Fibroblast of skin of right biceps (primary cell): ENCODE measurements around the gene SLC25A22.

Experiments
- DNase-seq: peaks from one replicate; pipeline ENCODE4 v3.0.0-alpha.2; 2013

The SLC25A22 gene

DNA sequence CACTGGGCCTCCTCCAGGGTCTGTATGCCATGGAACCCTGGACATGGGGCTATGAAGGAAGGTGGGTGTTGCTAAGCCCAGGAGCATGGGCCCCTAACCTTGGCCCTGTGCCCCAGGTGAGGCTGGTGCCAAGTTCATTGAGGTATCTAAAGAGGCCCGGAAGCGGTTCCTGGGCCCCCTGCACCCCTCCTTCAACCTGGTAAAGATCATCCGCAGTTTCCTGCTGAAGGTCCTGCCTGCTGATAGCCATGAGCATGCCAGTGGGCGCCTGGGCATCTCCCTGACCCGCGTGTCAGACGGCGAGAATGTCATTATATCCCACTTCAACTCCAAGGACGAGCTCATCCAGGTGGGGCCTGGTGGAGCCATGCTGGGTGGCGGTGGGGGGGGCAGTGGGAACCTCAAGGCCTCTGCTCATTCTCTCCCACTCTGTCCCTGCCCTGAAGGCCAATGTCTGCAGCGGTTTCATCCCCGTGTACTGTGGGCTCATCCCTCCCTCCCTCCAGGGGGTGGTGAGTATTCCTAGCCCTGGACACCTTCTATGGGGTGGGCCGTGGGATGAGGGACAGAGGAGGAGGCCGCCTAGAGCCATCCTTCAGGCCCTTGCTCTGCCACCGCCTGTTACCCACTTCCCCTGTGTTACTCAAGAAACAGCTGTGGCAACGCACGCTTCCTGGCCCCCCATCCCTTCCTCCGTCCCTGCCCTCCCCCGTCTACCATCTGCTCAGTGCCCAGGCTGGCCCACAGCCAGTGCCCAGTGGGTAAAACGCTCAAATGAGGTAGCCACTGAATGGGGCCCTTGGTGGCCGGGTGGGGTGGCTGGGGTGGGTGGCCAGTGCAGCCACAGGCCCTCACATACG, 23.7 kb upstream of the SLC25A22 start:
- DNase-seq, result no peak

DNA sequence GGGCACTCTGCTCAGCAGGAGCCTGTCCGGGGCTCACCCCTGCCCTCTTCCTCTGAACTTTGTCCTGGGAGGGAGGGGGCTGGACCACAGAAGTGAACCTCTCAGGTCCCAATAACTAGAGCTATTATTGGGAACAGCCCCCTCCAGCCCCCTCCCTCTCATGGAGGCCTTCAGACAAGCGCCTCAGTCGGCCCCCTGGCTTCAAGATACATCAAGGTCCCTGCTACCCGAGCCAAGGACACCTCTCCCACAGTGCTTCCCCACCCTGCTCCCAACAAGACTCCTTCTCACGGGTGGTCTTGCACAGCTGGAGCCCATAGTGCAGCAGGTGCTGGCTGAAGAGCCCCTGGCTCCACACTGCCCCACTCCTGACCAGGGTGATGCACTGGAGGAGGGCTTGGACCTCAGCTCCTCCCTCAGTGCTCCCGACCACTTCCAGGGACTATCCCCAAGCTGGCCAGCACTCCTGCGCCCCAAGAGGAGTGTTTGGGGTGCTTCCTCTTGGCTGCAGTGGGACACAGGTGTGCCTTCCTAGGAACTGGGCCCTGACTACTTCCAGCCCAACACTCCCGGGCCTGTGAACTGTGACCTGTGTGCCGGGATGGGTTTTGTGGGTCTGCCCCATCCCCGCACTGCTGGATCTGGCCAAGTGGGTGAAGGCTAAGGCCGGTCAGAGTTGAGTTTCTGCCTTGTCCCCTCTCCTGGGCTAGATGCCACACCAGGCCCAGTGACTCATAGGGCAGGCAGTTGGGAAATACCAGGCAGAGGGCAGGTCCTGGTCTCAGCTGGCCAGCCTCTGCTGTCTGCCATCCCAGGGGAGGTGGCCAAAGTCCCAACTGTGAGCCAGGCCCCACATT, 22.8 kb upstream of the SLC25A22 start:
- DNase-seq, result no peak

DNA sequence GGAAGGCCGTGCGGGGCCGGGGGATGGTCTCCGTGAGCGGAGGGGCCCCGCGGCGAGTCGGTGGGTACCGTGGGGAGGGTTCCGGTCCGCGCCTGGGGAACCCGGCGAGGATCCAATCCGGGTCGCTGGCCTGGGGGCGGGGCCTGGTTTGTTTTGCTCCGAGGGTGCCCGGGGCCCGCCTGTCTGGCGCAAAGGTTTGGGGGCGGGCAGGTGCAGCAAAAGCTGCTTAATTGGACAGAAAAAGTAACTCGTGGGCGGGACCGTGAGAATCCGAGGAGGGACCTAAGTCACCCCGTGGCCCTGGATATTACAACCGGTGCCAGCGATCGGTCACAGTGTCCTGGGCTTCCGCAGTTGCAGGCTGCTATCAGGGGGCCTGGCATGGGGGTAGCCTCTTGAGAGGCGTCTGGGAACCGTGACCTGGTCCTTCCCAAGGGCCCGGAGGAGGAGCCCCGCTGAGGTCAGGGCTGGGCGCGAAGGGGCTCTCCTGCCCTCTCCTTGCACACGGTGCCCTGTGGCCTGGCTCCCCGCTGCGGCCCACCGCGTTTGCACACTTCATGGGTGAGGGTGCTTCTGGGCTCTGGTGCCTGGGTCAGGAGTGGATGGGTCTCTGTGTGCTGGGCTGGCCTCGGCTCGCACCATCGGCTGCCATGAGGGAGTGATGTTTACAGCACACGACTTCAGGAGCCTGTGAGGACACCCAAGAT, 22.0 kb upstream of the SLC25A22 start:
- DNase-seq, result peak; percentile 61

DNA sequence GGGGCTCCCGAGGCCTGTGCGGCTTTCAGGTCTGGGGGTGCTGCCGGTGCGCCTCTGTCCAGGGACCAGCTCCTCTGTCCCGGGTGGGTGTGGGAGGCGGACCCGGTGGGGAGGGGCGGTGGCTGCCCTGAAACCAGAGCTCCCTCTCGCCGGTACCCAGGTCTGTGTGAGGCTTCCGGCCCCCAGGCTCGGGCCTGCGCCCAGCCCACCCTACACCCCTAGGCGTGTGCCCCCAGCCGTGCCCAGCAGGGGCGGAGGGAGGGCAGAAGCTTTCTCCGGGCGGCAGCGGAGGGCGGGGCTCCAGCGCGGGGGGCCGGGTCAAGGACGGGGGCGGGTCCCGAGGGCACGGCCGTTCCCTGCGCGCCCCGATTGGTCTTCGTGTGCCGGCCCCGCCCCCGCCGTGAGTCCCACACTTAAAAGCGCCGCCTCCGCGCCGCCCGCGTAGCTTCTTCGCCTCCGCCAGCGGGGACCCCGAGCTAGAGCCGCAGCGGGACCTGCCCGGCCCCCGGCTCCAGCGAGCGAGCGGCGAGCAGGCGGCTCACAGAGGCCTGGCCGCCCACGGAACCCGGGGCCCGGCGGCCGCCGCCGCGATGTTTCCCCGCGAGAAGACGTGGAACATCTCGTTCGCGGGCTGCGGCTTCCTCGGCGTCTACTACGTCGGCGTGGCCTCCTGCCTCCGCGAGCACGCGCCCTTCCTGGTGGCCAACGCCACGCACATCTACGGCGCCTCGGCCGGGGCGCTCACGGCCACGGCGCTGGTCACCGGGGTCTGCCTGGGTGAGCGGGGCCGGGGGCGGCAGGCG, 21.2 kb upstream of the SLC25A22 start:
- DNase-seq, result peak; percentile 89

DNA sequence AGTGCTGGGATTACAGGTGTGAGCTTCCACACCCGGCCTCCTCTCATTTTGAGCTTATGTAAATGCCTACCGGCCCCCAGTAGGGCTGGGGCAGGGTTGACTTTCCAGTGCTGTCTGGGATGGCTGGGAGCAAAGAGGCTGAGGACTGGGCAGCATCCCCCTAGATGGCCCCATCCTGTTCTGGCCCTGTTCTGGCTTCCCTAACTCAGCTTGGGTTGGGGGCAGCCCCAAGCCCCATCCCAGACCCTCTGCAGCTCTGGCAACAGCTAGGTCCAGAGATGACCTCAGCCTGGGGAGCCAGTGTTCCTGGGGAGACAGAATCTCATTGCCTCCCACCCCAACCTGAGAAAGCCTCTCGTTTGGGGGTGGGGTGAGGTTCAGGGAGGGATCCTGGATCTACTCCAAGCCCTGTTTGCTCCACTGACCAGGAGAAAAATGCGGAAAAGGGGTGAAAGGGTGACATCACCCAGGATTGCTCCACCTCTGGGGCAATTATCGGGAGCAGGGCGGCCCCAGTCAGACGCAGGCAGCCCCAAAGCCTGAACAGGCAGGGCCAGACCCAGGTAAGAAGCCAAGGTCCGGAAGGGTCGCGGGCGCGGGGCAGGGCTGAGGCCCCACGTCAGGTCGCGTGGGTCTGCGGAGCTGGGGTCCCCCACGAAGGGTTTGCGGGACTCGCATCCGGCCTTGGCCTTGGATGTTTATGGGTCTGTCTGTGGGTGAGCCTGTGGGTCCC, 20.5 kb upstream of the SLC25A22 start, which contains the start of gene PNPLA2:
Gene PNPLA2, plus strand, starts transcription at position 519 of the 733 bp plus-strand sequence. CDS start 805 bp downstream, outside the sequence.
- DNase-seq, result peak; percentile 59

DNA sequence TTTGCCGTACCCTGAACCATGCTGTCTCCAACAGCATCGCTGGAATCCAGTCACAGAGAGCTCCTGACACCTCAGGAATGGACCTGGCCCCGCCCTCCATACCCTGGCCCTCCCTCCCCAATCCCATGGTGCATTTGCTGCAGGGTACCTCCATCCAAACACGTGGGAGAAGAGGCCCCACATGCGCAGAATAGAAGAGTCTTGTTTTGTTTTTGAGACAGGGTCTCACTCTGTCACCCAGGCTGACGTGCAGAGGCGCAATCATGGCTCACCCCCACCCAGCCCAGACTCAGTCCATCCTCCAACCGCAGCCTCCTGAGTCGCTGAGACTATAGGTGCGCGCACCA, 18.3 kb upstream of the SLC25A22 start:
- DNase-seq, result no peak

DNA sequence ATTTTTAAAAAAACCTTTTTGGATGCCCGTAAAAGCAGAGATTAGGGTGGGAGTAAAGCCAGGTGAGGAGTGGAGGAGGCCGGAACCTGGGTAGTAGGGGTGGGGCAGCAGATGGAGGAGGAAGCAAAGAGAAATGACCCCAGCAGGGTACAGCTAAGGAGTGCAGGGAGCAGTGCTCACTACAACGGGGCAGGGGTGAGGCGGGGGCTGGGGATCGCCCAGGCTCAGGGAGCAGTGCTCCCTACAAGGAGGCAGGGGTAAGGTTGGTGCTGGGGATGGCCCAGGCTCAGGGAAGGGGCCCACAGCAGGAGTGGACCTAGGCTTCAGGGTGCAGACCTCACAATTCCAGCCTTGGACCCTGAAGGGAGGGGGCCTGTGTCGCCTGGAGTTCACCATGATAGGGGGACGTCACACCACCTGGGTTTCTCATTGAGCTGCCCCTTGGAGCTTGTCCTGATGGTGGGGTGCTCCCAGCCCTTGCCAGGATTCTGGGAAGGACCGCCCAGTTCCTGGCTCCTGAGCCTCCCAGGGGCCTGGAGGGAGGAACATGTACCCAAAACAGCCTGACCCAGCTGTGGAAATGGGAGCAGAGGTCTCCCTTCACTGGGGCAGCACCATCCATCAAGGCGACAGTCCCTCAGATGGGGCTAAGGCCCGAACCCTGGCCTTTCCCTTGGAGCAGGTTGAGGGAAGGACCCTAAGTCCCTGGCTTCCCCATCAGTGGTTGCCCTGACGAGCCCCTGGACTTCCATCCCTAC, 17.8 kb upstream of the SLC25A22 start:
- DNase-seq, result no peak

DNA sequence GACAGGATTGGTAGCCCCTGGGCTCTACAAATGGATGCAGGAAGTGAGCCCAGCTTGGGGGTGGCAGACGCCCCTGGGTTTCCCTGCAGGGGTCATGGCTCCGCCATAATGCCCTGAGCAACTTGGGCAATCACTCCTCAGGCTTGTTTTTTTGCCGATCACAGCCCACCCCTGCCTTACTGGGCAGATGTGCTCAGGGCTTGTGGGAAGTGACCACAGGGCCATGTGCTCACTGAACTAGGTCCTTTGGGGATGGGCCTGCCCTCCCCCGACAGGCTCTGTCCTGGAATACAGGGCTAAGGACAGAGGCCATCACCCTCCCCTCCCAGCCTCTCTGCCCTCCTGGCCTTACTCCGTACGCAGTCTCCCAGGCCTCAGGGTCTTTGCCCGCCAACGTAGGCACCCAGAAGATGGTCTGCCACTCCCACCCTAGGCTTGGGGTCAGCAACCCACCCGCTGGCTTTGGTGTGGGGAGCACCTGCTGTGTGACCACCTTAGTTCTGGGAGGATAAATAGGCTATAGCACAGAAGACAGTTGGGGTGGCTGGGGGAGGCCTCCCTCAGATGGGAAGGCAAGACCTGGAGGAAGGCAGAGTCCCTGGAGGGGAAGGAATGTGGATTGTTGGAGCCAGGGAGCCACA, 15.5 kb upstream of the SLC25A22 start:
- no peak for DNase-seq

DNA sequence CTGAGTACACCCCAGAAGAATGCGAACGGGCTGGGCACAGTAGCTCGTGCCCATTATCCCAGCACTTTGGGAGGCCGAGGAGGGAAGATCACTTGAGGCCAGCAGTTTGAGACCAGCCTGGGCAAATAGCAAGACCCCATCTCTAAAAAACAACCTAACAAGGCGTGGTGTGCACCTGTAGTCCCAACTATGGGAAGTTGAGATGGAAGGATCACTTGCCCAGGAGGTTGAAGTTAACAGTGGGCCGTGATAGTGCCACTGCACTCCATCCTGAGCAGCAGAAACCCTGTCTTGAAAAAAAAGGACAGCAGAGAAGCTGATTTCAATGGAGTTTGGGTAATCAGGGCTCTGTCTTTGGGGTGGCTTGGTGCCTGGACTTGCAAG, 15.0 kb upstream of the SLC25A22 start:
- DNase-seq, result no peak

DNA sequence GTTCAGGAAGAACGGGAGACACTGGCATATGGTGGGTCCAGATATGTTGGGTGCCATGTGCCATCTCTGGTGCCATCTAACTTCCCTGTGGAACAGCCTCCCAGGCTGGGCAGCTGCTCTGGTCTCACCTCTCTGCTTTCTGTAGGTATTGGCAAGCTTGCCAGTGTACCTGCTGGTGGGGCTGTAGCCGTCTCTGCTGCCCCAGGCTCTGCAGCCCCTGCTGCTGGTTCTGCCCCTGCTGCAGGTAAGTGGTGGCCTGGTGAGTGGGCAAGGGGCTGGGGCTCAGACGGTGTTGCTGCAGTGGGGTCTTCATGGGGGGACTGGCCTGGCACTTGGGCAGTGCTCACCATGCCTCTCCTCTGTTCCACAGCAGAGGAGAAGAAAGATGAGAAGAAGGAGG, 14.3 kb upstream of the SLC25A22 start:
- no peak for DNase-seq

DNA sequence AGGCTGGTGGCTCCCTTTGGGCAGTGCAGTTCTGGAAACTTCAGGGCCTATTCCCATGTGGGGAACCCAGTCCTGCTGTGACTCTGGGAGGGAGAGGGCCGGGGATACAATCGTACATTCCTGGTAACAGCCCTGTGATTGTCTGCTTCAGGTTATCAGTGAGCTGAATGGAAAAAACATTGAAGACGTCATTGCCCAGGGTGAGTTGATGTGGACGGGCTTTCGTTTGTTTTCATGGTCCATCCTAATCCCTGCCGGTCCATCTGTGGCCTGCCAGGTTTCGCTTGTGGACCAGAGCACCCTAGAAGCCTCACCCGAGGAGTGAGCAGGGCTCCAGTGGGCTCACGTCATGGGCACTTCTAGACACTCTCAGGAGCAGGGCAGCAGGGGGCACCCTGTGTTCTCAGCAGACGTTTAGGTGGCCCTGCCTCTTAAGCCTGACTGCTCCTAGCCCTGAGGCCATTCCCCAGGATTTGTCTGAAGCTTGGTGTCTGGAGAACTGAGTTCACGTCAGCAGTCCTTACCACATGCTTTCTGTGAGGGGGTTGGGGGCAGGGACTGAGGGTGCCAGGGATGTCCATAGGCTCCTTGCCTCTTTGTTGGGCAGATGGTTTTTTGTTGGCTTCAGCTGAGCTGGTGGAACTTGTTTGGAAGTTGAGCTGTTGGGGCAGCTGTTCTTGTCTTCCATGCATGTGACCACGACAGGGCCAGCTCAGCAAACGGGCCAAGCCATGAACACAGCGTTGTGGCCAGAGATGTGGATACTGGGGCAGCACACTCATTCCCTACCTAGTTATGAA, 13.6 kb upstream of the SLC25A22 start:
- DNase-seq, result no peak

DNA sequence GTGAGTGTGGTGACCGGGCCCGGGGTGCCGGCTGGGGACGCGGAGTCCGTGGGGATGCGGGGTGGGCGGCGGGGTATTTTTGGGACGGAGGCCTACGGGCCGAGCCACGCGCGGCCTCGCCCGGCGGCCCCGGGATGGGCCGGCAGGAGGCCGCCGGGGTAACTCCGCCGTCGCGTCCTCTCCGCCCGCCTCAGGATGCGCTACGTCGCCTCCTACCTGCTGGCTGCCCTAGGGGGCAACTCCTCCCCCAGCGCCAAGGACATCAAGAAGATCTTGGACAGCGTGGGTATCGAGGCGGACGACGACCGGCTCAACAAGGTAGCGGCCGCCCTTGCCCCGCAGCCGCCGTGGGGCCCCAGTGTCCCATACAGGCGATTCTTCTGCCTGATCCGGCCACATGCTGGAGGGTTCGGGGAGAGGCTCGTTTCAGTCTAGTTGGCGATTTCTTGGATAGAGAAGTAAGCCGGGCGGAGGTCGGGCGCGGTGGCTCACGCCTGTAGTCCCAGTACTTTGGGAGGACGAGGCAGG, 12.0 kb upstream of the SLC25A22 start:
- DNase-seq, result no peak

DNA sequence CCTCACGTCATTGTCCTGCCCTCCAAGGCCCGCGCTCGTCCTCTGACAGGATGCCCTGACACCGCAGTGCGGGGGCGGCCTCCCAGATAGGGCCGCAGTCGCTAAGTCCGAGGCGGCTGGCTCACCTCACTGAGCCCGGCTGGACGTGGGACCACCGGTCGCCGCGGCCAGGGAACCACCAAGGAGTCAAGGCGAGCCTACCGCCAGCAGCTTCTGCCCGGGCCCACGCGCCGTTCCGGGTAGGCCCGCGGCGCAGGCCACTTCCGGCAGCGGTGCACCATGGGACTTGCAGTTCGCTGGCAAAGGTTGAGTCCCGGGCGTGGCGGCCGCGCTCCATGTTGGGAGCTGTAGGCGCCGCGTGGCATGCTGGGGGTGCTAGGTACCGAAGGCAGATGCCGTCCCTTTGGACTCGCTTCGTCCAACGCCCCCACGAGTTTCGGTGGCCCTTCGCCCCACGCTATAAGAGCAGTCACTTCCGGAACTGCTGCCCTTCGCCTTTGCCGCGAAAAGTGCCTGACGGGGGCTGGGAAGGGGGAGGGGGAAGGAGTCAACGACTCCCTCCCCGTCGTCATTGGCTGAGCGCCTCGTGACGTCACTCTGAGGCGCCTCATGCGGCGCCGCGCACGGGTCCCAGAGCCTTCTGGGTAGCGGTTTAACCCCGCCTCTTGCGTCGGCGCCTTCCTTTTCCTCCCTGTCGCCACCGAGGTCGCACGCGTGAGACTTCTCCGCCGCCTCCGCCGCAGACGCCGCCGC, 11.4 kb upstream of the SLC25A22 start, which contains the start of gene RPLP2:
Gene RPLP2, plus strand, starts transcription at position 681 of the 753 bp plus-strand sequence. CDS start 268 bp downstream, outside the sequence.
- DNase-seq, result peak; percentile 97

DNA sequence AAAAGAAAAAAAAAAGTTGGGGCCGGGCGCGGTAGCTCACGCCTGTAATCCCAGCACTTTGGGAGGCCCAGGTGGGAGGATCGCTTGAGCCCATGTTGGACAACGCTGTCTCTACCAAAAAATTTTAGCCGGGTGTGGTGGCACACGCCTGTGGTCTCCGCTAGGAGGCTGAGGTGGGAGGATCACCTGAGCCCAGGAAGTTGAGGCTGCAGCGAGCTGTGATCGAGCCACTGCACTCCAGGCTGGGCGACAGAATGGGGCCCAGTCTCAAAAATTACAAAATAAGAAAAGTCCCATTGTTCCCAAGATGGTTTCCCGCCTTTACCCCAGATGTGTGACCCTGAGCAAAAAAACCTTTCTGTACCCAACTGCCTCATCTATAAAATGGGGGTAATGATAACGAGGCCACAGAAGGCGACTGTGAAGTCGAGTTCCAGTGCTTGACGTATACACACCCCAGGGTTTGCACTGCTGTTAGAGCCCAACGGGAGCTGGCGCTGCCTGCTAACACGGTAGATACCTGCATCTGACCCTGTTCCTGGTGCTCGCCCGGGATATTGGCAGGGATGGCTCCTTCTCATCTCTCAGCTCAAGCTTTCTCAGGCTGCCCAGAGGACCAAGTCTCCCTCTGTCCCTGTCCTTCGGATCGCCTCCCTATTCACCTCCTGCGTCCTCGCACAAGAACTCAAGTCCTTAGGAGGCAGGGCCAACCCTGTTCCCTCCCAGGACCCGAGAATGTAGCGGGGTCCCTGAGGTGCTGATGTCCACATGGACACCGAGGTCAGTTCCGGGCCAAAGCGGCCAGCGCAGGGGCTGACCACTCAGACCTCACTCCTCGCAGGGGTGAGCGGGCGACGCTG, 10.6 kb upstream of the SLC25A22 start:
- DNase-seq, result no peak

DNA sequence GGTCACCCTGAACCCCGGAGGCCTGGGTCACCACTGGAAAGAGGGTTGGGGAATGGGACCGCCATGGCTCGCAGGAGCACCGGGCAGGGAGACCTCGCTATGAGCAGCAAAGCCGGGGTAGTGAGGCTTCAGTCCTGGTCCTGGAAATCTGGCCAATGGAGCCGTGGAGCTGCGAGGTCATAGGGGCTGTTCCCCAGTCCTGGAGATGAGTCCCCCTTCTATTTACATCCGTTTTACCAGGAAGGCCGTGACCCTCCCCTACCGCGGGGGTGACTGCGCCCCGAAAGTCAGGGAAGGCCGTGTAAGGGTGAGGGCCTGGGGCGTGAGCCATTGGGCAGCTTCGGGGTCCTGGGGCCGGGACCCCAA, 6.5 kb upstream of the SLC25A22 start:
- no peak for DNase-seq

DNA sequence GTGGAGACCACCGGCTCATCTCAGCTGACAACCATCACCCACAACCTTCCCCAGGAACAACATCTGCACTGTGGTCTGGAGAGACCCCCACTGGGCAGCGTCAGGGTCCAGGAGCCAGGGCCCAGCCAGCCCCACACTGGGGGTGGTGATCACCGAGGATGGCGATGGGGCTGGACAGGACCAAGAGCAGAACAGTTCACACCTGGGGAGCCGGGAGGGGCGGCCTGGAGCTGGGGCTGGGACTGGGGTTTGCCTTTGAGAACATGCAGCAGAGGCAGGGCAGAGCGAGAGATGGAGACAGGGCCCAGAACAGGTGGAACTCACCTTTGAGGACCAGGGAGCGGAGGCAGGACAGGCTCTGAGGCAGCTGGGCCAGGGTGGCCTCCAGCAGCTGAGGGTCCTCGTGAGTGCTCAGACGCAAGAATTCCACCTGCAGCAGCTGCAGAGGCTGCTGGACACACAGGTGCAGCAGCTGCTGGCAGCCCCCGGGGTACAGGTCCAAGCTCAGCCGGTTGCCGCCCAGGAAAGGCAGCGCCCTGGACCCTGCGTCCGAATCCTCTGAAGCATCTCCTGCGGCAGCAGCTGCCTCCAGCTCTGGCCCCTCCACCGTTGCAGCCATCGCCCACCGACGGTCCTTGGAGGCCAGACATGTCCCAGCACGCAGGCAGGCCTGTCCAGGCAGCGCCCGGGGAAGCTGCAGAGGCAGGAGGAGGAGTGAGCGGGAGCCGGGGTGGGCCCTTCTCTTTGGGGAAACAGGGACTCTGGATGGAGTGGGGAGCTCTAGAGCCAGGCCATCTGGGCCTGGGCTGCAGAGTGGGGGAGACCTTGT, 5.9 kb upstream of the SLC25A22 start:
- no peak for DNase-seq

DNA sequence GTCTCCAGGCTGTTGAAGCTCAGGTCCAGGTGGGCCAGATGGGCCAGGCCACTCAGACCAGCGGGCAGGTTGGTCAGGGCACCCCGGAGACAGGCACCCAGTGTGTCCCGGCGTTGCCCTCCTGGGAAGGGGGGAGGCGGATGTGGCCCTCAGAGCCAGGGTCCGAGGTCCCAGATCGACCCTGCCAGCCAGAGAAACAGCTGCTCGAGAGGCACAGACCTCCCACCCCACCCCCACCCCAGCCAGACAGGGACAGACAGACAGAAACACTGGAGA, 5.3 kb upstream of the SLC25A22 start:
- DNase-seq, result no peak
